HG03432 (cell line): ENCODE measurements around the gene HMCES.

ENCODE experiments used
- ATAC-seq: cut with Tn5 transposase; IDR thresholded peaks from one replicate; pipeline ENCODE4 v1.9.1; 2021; ENCODE audit warnings: mild to moderate bottlenecking, moderate library complexity; ENCODE audit not compliant: unreplicated experiment

The HMCES gene

DNA sequence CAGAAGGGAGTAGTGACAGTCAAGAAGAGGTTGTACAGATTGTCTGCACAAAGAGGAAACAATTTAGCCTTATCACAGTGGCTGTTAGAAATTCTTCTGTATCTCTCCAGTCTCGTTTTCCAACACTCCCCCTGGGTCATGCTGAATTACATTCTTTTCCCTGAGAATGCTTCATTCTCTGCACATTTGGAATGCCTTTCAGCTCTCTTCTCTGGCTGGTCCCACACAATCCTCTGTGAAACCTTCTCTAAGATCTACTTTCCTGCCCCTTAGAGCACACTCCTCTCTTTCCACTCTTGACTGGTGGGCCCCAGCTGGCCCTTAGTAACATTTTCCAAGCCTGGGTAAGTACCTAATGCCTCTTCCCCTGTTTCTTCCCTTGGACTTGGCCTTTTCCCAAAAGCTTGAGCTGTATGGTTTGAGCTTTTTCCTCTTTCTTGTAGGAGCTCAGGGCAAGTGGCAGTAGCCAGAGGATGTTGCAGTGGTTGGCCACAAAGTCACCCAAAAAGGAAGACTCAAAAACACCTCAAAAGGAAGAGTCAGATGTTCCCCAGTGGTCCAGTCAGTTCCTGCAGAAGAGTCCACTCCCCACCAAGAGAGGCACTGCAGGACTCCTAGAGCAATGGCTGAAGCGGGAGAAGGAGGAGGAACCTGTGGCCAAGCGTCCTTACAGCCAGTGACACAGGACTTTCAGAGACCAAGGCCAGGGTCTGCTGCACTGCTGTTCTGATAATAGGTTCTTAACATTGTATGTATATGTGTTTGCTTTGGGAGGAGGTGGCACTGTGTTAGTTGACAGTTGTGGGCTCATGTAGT lies 25.7 kb downstream of the HMCES start:
- ATAC-seq: no peak

- no peak for ATAC-seq
Measured at GRCh38 chr3:129304962-129305222, 26.2 kb downstream of the HMCES start.

DNA sequence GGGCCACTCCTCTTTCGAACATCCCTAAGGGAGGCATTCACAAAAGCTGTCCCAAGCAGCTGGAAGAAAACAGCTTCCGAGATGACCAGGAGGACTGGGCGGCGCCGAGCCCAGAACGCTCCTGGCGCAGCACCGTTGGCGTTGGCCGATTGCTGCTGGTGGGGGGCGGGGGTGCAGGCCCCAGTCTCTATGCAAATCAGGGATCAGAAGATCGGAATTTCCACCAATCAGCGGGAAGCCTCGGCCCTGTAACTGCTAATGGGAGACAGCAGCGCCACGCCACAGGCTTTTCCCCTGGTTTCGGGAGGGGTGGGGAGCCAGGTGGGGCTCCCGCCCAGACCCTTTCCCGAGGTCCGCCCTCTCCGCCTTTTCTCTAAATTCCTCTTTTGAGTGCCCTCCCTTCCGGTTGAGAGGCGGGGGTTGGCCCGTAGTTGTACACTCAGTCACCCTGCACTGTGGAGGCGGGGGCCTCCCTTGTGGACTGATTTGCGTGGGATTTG lies 27.0 kb downstream of the HMCES start:
- peak; percentile 69 for ATAC-seq

DNA sequence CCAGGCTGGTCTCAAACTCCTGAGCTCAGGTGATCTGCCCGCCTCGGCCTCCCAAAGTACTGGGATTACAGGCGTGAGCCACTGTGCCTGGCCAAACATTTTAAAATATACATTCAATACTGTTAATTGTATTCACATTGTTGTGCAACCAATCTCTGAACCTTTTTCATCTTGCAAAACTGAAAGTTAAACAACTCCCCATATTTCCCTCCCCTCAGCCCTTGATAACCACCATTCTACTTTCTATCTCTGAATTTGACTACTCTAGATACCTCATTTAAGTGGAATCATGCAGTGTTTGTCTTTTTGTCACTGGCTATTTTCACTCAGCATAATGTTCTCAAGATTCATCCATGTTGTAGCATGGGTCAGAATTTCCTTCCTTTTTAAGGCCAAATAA lies 30.0 kb downstream of the HMCES start:
- ATAC-seq: no peak

- peak; percentile 30 for ATAC-seq
Measured at GRCh38 chr3:129310111-129311011, 31.7 kb downstream of the HMCES start.

DNA sequence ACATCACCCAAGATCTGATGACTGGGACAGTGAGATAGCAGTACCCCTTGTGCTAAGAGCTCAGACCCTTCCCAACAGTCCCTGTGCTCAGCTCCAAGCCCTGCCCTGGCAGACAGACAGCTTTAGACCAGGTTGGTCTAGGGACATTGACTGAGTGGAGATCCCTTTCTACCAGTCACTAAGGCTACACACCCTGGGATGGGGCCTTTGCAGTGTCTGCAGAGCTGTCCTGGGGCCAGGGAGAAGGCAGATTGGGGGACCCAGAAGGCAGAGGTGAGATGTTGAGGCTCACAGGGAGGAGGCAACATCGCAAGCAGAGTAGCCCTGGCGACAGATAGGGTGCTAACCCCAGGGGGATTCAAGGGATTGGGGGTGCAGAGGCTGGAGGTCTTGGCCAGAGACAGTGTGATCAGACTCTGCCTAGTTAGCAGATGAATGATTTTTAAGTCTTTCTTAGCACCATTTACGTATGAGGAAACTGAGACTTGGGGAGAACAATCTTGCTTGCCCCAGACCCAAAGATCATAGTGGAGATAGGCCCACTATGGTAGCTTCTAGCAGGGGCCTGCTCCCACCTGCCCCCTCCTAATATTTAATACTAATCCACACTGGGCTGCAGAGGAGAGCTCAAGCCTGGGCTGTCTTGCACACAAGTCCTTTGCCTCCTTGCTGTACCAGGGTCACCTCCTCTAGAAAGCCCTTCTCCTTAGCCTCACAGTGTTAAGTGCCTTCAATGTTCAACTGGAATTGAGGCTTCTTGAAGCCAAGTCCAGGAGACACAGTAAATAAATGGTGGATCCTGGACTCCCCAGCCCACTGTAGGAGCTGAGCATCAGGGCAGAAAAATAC lies 32.6 kb downstream of the HMCES start:
- no peak for ATAC-seq

- ATAC-seq: no peak
Measured at GRCh38 chr3:129312021-129312639, 33.5 kb downstream of the HMCES start.

- ATAC-seq: no peak
Measured at GRCh38 chr3:129312671-129313414, 34.2 kb downstream of the HMCES start.

- no peak for ATAC-seq
Measured at GRCh38 chr3:129313415-129313664, 34.7 kb downstream of the HMCES start.

DNA sequence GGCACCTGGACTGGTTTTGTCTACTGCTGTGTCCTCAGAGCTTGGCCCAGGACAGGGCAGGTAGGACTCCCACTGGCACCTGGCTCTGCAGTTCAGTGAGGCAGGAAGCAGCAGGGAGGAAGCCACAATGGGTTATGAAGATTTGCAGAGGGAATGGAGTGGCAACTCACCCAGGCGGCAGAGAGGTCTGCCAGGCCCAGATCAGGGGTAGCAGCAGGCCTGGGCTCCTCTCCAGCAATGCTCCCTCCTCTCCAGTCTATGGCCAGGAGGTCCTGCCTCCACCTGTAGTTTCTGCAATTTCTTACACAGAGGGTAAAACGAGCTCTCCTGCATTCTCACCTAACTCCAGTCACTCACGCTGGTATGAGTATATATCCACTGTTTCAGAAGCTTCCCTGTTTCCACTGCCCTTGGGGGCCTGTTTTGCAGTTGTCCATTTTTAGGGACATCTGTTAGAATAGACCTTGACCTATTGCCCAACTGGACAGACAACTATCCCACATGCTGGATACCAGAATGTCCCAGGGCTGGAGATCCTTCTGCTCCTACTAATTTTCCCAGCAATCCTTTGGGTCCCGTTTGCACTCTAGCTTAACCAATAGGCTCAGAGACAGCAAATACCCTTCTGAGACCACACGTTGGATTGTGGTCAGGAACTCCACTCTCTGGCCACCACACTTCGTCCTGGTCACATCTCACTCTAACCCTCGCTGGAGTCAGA lies 35.2 kb downstream of the HMCES start:
- no peak for ATAC-seq

DNA sequence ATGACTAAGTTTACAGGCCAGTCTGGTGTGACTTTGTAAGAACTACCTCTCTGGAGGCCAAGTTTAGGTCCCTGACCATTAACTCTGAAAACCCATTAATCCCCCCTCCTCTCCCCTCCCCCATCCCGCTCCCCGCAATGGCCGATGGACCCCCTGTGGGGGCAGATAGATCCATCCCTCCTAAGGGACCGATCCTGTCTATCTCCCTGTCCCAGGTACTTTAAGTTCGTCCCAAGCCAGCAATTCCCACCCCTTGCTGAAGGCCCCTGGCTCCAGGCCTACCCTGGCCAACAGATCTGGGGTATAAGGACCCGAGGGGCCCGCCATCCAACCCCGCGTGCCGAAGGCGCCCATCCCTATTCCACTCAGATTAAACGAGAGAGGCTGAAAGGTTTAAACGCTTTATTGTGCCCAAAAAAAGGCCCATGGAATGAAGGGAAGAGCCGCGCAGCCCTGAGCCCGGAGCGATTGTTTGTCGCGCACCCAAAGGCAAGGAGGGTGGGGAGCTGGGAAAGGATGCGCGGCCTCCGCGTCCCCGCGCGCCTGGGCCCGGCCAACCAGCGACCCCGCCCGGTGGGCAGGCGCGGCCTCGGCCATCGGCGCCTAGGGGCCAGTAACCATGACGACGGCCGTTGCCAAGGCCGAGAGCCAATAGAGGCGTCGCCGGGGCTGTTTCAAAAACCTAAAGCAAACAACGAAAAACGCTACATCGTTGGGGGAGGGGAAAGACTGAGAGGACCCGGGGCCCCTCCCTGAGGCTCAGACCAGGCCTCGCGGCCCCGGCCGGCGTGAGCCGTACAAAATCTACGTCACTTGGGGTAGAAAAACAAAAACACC lies 35.9 kb downstream of the HMCES start:
- ATAC-seq: peak; percentile 27

DNA sequence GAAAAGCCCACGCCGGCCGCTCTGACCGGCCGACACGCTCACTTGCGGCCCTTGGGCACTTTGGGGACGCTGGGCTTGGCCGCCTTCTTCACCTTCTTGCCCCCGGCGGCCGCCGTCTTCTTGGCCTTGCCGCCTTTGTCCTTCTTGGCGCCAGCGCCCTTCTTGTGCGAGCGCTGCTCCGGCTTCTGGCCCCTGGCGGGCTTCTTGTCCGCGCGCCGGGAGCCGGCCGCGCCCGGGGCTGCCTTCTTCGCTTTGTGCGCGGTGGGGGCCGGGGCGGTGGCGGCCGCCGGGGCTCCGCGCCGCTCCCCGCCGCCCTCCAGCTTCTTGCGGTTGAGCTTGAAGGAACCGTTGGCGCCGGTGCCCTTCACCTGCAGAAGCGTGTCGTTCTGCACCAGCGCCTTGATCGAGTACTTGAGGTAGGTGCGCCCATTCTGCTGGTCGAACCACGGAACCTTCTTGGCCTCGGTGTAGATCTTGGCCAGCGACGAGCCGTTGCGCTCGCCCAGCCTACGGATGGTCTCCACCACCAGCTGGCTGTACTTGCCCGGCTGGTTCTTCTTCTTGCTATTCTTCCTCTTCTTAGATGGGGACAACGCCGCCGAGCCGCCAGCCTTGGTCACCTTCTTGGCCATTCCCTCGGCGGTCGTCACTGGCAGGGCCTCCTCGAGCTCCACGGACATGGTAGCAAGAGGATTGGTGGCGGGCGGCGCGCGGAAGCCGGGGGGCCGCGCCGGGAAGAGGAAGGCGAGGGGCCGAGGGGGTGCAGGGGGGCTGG lies 36.7 kb downstream of the HMCES start:
- ATAC-seq: peak; percentile 5

DNA sequence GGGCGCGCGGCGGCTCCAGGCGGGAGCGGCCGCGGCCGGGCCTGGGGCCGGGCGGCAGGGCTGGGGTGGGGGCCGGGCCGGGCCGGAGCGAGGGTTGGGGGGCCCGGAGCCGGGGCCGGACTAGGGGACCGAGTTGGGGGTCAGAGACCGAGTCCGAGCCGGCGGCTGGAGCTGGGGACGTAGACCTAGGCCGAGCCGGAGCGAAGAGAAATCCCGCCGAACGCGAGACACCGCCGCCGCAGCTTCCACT lies 37.3 kb downstream of the HMCES start:
- no peak for ATAC-seq

DNA sequence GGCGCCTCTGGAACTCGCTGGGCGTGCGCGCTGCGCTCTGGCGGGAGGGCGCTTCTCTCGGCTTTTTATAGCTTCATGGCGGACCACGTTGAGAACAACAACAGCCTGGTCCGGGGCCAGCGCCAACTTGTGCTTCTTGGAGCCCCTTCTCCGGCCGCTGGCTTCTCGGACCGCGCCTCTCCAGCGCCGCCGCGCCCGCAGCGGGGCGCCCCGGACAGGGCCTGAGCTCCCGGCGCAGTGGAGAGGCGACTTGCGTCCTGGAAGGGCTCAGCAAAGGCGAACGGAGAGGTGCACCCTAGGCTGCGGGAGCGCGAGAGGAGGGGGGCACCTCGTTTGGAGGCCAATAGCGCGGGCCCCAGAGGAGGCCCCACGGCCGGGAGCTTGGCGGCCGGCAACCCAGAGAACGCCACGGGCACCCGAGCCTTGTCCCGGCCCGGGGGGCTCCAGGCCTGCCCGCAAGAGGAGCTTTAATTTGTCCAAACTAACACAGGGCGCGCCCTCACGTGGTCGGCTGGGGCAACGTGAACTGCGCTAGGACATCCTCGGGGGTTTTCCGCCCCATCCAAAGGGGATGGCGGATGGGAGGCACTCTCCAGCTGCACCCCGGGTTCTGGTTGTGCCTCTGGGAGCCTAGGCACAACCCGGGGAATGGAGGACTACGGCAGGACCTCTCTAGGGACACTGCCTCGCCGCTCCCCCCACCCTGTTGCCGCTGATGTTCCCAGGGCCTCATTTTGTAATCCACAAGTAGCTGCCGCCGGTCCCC lies 37.8 kb downstream of the HMCES start:
- ATAC-seq: peak; percentile 44

- no peak for ATAC-seq
Measured at GRCh38 chr3:129317014-129317771, 38.5 kb downstream of the HMCES start.

DNA sequence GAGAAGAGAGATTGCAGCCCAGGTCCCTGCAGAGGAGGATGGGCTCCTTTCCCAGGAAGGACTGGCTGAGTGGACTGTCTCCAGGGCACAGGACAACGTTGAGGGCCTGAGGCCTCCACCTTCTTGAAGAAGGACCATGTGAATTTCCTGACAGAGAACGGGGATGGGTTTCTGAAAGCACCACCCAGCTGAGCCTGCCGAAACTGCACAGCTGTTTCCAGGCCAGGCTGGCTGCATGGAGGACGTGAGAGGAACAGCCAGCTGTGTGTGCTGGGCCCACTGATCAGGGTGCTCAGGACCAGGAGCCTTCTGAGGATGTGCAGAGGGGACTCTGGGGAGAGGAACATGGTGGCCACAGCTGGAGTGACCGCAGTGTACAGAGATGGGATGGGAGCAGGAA lies 39.2 kb downstream of the HMCES start:
- ATAC-seq: no peak

DNA sequence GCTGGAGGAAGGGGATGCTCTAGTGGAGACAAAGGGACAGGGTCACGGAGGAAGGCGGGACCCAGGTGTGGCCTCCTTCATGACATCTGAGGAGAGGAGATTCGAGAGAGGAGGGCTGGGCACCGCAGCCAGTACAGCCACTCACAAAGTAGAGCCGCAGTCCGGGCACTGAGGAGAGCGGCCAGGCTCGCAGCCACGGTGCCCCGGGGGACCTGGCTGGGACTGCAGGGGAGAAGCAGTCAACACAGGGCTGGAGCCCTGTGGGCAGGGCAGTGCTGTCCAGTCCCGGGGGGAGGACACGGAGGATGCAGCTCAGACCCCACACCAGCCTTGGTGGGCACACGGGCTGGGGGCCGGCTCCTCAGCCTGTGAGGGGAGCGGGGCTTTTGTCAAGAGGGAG lies 40.3 kb downstream of the HMCES start:
- no peak for ATAC-seq
